ENCODE results near the gene TTL. TPM values are rescaled to one million over a fixed set of nuclear protein-coding genes. Genes with fewer than 3 reads are reported as not detected.

Gene TTL
- total and polyA plus RNA-seq, 2 of the 13 experiments (the other 11 are each of a cell fraction or from before 2014, with no cell fraction given), result 19.0 to 59.8 TPM

- Histone ChIP-seq H3K9ac (ENCODE audit: insufficient read depth, low read depth, low read length) (peak overlapping the region; percentile 97), H3K4me2 (ENCODE audit: low read depth, low read length) (peak overlapping the region; percentile 91), H3K79me2 (ENCODE audit: insufficient read depth, low read length) (peaks cover 10% of the 10 kb centered on the region), H3K36me3 (replicated peaks in 1 of 2; ENCODE audit: control insufficient read depth in 1 of 2, insufficient read depth in 2 of 2, low read length in 2 of 2) (peaks cover 9 to 15% of the 10 kb centered on the region in 2 experiments; a peak in 4 of 5 replicates), H3K4me1 (ENCODE audit: insufficient read depth, low read length) (peaks cover 40% of the 10 kb centered on the region), H3K9me3 (ENCODE audit: low read length) (no peaks in the 10 kb centered on the region), H3K4me3 (replicated peaks in 1 of 3; ENCODE audit: insufficient read depth in 1 of 3, low read depth in 2 of 3, low read length in 3 of 3) (peak overlapping the region; percentile 76 to 95 (median 87)), H3K27me3 (ENCODE audit: control insufficient read depth in 1 of 2, insufficient read depth in 2 of 2, low read length in 2 of 2) (peaks cover 0 to 4% of the 10 kb centered on the region in 2 experiments; a peak in 1 of 5 replicates), H2AFZ (ENCODE audit: low read length) (no peak overlapping the region), H4K20me1 (ENCODE audit: insufficient read depth, low read length) (no peaks in the 10 kb centered on the region), H3K27ac (ENCODE audit: extremely low read length, insufficient read depth, low read length) (peak overlapping the region; percentile 97)
- FAIRE-seq, result no peak
- 88% methylated on average over 3 of the region's 3 CpGs for WGBS (ENCODE audit: low lambda C conversion rate)
- intact Hi-C loops (cut with micrococcal nuclease; ENCODE audit: unreplicated experiment) (loop anchor here (10.0 kb wide), 1 partner anchor 331 kb away; the partner anchor contains the start of gene ZC3H8), in situ Hi-C loops (cut with HindIII; ENCODE audit: extremely low pct_ligation_motif_present, low pct_unique_long_range_greater_than_20kb) (no loop called here)
- ChIA-PET POLR2A (interaction anchor here (0.8 to 3.3 kb wide), 7 partner anchors 15 to 464 kb away, joined by 3 to 35 read pairs (median 8); partner anchors contain the start of gene SLC20A1), CTCF (ENCODE audit: low intra/inter-chr PET ratio, low total read pairs) (no interaction called here)
- no peak for DNase-seq (ENCODE audit: low spot score)
- no TSS peak for BruUV-seq (replicated peaks)
- no peak for ATAC-seq
- TF ChIP-seq ZNF318 (CRISPR knock-in tag; IDR thresholded peaks at IDR 0.05), result 0 out of 2 replicates have a peak, but pooled peaks have one; percentile 3
- no peak for TF ChIP-seq SMC3 (IDR thresholded peaks at IDR 0.05; ENCODE audit: low read length)
- TF ChIP-seq ZBTB42 (CRISPR knock-in tag; IDR thresholded peaks at IDR 0.05), result no peak
- no peak for TF ChIP-seq ZBTB14 (CRISPR knock-in tag; IDR thresholded peaks at IDR 0.05)
- TF ChIP-seq ZNF572 (CRISPR knock-in tag; IDR thresholded peaks at IDR 0.05), result 0 out of 2 replicates have a peak, but pooled peaks have one; percentile 43
- TF ChIP-seq ZNF510 (CRISPR knock-in tag; IDR thresholded peaks at IDR 0.05; ENCODE audit: low read depth), result 0 out of 2 replicates have a peak, but pooled peaks have one; percentile 39
These were observed 103.4 kb downstream of the TTL start for GRCh38 chr2:112585400-112585799.
